NCI-H526 treated with DMSO at 0.1 percent for 48 hours (cell line): ENCODE measurements around the gene LRIG3.

Experiments used
- DNase-seq: peaks from one replicate; lab custom pipeline; 2025; lab: John Stamatoyannopoulos, UW

The LRIG3 gene

DNA sequence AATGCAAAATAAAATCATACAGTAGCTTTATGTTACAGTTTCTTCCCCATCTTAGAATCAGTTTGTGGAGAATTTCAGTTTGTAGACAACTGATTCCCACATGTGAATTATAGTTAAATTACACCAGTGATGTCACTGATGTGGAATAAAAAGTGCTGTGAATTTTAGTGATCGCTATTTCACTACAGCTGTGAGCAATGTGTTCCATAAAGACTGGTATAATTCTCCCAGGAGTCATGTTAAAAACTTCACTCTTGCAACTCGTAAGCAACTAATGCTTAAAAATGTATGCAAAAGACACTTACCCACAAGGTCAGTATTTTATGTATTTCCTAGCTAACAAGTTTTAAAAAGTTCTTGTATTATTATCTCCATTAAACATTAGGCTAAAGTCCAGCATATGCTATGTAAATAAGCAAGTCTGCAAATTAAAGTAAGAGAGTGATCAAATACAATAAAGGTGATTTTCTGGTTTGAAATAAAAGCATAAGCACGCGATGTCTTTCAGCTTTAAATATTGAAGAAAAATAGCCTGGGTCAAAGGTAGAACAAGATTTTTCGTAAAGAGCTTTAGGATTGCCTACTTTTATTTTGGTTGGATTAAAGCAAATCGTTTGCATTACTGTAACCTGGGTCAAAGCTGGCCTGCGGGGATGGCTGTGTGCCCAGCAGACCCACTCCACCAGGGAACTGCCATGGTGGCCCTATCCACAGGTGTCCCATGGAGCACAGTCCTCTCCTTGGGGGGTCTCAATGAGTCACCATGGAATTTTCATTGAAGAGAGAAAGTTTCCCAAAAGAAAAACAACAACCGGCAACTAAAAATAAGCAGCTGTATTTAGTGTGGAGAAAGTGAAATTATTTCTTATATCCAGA is 12.7 kb upstream of the LRIG3 start:
- DNase-seq: no peak

DNA sequence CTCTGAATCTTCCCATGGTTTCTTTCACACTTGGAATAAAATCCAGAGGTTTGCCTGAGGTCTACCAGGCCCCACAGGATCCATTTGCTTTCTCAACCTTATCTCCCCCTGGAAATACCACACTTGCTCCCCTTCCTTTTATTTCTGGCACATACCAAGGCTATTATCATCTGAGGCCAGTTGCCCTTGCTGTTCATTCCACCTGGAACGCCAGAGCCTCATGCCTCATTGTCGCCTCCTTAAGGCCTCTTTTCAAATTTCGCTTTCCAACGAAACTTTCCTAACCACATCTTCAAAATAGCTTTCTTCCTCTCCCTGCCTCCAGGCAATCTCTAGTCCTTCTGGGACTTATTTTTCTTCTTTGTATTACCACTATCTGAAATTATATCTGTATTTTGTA is 11.2 kb upstream of the LRIG3 start:
- DNase-seq: no peak

DNA sequence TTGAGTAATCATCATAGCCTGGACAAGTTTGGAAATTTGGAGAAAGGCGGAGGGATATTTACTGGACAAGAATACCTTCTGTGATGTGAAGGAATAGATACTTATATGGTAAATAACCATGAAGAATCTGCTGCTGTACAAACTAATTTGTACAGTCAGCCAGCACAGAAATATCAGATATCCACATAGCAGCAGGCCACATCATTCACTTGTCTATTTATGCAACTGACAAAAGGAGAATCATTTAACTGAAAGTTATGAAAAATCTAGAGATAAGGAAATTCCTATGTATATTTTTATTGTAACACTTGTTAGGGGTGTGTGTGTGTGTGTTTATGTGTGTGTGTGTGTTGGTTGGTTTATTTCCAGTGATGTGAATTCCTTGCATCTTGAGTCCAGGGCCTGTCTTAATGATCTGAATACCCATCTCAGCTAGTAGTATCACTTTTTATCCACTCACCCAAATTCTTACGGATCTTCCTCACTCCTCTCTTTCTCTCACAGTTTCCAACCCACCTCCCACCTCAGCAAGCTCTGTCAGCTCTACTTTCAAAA is 10.5 kb upstream of the LRIG3 start:
- DNase-seq: no peak

DNA sequence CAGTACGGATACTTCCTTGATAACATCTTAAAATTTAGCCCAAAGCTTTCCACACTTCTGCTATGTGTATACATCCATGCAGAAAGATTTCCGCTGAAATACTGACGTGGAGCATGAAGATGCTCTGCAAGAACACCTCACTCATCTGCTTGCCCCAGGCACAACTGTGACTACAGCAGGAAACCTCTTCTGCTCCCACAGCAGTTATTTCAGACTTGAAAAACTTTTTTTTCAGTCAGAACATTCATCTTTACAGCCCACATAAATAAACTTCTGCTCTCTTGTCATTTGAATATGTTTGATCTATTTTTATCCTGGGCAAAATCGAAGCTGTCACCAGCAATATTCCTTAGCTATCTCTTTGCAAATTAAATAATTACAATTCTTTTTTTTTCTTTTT is 6.8 kb upstream of the LRIG3 start:
- DNase-seq: no peak

DNA sequence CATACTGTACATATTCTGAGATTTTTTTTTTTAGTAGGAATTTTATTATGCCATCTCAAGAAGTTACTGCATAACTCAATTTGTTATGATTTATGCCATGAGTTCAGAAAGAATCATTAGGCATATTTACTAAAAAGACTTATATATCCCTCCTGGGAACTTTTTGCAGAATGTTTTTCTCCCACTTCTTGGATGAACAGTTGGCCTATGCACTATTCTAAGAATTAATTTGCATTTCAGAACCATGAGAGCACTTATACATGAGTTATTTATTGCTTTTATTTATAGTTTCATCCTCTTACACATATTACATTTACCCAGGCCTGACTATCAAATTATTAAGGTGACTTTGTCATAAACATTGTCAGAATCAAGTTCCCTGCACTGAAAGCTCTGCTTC is 6.3 kb upstream of the LRIG3 start:
- no peak for DNase-seq

DNA sequence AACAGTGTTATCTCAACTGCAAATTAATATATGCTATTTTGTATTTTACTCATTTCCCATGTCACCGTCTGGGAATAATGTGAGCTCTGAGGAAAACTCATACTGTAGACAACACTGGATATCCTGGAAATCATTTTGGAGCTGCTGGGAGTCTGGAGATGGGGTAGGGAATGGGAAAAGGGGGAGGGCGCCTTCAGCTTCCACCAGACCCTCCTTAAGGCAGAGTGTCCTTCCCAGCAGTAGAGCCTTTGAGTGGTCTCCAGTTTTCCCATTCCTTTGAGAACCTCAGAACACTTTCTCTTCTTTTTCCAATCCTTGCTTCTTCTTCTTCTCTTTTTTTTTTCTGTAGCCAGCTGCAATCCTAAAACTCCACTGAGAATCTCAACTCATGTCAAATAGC is 5.4 kb upstream of the LRIG3 start:
- no peak for DNase-seq

DNA sequence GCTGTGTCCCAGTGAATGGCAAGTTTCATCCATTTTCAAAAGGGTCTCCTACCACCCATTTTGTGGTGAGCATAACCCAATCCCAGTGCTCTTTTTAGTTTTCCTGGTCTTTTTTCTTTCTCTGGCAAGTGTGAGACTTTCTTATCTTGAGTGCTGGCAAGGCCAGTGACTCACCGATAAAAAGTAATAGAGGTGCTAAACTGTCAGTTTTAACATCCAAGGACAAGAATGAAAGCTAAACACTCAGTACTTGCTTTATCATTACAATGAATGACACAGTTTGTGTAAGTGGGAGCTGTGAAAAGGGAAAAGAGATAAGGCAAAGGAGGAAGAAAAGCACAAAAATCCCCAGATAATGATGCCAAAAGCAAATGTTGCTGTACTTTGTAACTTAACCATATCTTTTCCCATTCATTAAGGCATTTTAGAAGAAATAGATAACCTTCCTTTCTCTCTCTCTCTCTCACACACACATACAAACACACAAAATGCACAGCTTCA is 4.9 kb upstream of the LRIG3 start:
- no peak for DNase-seq

DNA sequence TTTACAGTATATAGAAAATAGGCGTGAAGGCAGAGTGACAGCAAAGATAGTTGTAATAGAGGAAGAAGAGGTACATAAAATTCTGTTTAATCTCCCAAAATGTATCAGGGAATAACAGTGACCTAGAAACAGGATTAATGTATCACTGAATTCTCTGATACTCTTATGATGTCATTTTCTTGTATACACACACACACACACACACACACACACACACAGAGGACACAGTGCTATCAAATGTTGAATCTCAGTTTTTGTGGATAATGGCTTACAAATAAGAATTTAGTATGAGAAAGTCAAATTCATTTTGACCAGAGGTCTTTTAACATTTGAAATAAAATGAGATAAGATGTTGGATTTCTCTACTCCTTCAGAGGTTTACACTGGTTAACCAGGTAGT is 4.3 kb upstream of the LRIG3 start:
- DNase-seq: no peak

DNA sequence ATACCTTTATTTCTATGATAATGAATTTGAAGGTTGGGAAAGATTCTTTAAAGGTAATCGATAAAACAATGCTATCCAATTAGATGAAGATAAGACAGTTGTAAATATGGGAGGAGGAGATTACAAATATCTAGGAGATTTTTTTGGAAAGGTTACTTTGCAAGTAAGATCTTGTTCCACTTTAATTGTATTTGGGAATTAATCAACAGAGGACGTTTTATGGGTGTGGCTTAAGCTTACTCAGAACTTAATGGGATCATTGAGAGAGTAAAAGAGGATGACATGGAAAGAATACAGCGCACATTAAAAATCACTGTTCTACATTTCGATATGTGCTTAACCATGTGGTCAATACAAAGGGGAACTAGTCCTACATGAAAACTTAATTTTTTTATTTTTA is 3.5 kb upstream of the LRIG3 start:
- no peak for DNase-seq

DNA sequence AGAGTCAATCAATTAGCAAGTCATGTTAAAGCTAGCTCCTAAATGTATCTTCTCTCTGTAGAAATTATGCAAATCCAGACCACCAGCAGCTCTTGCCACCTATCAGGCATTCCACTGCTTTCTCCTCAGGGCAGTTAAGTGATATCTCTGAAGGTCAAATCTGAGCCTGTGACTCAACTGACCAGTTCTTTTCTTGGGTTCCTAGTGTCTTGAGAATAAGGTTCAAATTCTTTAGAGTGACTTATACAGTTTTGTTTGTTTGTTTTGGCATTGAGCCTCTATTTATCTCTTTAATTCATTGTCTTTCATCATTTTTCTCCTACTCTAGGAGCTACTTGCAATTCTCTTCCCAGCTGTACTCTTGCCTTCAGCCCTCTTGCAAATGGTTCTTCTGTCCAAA is 2.5 kb upstream of the LRIG3 start:
- no peak for DNase-seq

DNA sequence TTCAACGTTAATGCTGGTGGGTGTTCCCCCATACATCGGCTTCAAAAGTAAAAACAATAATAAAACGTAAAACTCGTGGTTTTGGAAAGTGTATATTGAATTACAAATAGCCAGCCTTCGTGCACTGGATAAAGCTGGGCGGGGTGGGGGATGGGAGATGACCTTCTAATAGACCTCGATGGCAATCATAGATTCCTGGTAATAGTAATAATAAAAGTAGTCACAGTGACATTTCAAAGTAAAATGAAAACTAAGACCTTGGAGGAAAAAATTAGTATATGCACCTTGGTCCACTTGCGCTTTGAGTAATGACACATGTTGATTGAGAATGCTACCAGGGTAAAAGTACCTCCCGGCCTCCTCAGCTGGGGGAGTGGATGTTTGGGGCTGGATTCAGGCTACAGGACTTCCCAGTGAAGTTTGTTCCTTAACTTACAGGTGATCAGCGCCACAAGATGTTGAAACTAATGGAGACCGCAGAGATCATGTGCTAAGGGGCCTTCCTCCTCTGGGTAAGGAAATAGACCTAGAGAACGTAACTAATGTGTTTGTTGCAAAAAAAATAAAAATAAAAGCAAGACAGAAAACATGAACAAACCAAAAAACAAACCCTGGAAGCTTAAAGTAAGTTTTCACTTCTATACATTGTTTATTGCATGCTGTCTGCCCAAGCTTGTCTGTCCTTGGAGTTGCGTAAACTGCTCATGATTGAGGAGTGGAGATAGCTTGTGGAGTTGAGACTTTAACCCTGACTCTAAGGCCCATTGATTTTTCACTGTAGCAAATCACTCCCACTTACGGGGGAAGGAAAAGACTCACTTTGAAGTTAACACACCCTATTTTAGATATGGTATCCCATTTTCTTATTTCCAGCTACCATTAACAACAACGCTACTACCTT is 907 bp upstream of the LRIG3 start:
- DNase-seq: no peak

DNA sequence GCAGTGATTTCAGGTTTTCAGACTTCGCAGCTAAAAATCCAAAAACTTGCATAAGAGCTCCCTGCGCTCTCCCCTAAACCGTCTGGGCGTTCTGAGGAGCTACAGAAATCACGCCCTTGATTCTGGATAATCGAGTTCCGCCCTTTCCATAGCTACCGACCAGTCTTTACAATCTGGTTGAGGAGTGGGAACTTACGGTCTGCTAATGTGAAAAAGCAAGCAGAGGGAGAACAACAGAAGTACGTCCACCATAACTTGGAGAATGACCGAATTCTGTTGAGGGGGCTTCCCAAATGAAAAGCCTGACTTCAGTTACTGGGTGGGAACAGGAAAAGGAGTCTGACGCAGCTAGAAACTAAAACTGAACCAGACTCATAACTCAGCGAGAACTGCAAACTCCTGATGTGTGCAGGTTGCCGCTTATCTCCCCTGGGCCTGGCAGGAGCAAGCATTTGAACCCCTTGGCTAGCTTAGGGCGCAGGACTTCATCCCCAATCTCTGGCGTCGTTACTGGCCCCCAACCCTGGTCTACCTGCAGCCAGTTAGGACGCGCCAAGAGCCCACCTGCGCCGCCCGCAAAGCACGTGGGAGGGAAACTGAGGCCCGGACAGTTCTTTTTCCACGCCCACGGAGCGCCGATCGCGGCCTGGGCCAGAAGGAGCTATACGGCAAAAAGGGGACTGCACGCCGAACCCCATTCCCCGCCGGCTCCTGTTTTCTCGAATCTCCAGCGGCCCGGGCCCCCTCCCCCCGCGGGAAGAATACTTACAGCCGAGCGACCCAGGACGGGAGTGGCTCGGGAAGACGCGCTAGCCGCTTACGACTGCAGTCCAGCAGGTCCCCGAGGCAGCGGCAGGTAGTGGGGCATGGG is 838 bp downstream of the LRIG3 start:
- DNase-seq: no peak

DNA sequence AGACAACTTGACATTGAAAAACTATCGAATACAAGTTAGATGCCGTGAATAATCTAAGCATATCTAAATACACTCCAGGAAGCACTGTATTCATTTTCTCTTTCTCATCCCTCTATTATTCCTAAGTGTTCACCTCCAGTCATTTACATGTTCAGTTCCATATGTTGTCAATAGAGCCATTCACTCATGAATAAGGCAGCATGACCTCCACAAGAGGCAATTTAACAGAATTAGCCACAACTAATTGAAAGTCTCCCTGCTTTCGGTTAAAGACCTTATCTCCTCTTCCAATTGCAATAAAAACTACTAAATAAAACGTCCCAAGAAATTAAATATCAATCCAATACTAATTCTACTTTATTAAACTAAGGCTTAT is 1.8 kb downstream of the LRIG3 start:
- peak; percentile 25 for DNase-seq

DNA sequence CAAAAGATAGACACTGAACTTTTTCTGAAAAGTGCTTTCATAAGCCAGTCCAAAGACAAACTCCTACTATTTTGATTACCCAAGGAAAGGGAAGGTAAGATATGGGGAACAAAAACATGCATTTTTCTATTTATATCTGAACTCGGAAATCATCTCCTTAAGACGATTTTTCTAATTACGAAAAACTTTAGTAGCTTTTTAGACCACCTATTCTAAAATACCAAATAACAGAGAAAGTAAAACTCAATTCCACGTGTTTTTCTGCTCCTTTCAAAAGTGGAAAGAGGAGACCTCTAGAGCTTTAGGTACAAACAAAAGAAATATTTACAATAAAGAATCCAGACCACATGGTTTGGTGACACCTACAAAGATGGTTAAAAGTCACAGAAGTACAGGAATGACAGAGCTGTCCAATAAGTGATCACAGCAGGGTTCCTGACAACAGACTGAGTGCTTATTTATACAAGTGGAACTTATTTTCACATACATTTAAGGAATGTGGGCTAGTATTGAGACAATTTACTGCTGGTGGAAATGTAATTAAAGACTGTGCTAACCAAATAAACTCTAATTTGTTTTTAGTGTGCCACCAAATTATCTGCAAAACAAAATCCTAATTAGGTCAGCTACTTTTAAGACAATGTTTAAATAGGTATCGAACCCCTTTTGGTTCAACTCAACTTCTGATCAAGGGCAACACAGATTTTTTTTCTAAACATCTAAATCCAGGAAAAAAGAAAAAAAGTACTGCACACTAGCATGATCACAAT is 2.4 kb downstream of the LRIG3 start:
- no peak for DNase-seq

DNA sequence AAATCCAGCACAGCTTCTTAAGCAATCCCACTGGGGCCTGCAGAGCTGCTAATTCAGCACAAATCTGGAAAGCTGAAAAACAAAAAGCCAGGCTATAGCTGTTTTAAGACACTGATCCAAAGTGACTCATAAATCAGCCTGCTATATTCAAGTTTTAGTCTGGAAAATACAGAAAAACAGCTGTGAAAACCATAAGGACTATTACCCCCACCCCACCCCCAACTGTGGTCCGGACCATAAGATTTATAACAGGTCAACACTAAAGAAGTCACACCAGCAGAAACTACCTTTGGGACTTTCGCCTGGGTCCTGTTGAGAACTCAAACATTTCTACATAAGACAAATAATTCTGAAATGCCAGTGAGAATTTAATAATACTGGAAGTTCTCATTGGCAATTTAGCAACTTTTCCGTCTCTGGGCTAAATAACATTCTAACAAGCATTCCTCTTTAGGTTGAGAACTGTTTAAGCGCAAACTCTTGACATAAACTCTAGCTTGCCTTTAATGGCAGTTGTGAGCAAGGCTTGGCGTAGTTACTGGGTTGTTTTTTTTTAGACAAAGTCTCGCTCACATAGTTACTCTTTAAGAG is 3.3 kb downstream of the LRIG3 start:
- DNase-seq: no peak

DNA sequence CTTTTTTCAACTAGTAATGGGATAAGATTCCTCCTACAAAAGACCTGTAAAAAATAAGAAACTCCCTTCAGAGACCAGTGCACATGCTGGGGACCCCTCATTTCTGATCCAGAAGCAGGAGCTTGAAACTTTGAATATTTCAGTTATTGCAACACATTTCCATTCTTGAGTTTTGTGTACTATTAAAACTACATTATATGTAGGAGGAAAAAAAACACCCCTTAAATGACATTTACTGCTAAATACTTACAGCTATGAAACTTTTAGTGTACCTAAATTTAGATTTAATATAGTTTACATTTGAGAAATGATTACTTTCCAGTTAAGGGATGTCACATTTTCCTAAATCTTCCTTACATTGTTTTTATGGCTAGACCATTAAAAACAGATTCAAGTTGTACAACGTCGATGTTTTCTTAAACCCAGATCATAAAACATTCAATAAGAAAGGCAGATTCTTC is 4.1 kb downstream of the LRIG3 start:
- DNase-seq: no peak

DNA sequence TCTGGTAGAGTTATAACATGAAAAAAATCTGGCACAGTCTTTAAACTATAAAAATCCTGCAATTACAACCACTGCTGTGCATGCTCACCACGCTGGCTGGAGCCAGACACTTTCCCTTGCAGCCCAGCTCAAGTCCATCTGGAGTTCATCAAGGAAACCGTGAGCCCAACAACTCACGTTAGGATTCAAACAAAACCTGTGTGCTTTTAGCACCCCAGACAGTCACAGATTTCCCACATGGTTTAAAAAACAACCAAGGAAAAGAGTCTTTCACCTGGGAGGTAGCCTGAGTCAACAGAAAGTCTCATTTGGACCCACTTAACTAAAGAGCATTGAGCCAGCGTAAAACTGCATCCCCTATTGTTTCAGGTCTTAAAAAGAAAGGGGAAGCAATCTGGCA is 4.7 kb downstream of the LRIG3 start:
- DNase-seq: no peak

DNA sequence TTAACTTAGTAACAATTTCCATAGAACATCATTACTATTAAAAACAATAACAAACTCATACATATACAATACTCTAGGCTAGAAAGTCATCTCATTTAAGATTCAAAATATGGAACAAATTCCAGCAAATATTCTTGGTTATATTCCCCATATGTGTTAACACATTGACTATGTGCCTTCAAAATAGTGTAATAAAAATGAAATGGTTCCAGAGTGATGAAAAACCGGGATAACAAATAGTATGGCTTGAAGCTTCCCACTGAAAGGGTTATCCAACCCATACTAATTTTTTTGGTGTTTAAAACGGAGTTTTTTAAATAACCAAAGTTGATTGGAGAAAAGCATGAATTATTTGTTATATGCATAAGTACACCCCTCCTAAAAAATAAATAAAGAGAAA is 5.3 kb downstream of the LRIG3 start:
- no peak for DNase-seq

DNA sequence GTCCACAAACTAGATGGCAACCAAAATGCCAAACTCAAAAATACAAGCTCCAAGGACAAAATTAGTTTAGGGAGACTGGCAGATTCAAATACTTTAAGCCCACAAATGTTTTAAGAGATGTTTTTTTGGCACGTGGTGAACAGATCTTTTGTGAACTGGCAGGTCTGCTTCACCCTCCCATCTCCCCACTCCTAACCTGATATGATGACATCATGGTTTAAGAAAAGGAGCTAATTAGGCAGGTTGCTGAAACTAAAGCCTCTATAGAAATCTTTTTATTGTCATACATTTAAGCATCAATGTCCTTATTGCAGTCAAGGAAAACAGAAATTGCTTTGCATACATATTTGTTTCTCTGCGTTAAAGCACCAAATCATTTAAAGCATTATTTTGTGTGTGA is 5.8 kb downstream of the LRIG3 start:
- DNase-seq: no peak

DNA sequence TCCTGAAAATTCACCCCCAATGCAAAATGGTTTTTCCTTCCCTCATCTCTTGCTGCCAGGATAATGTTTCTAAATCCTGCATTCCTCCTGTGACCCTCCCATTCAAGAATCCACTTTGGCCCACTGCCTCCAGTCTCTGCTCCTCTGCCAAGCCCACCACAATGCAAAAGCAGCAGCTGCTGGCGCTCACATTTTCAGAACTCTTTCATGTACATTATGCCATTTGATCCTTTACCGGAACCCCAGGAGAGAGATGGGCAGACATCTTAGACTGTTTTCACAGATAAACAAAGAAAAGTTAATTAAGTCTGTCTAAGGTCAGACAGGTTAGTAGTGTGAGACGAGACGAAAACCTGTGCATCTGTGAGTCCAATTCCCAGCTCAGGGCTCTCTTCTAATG is 12.9 kb downstream of the LRIG3 start:
- DNase-seq: no peak

DNA sequence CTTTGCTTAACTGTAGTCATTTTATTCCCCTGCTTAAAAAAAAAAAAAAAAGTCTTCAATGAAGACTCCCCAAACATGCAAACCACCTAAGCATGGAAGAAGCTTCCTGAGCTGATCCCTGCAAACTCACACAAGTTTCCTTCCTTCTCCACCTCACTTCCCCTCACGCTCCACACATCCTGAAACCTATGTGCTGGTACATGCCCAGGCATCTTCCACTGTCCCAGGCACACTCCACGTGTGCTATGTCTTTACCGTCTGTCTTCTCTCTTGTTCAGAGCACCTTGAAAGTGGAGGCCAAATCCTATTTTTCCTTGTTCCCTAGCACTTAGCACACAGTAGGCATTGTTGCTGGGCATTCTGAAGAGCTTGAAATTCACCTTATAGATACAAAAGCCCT is 13.4 kb downstream of the LRIG3 start:
- no peak for DNase-seq
